ENCODE results near the gene GBP7. TPM values are rescaled to one million over a fixed set of nuclear protein-coding genes. Genes with fewer than 3 reads are reported as not detected.
"Not testable (repeated sequence)": the region's sequence is repeated elsewhere in the genome, so short reads cannot be mapped to it uniquely, and the experiment has no call there.

Gene GBP7
- total and polyA plus RNA-seq, 7 experiments from 2014 or later: 0.13 to 0.19 TPM; not detected in 5

GRCh38 chr1:89129911-89130310 lies 45.9 kb downstream of the GBP7 start:
- Histone ChIP-seq H3K27ac (ENCODE audit: low read depth, low read length) (peak overlapping the region; percentile 72), H3K9me3 (ENCODE audit: control insufficient read depth in 2 of 3, low read length in 3 of 3) (no peaks in the 10 kb centered on the region), H3K4me3 (ENCODE audit: low read length) (no peak overlapping the region), H3K27me3 (ENCODE audit: control insufficient read depth in 2 of 2, insufficient read depth in 2 of 2, low read length in 2 of 2) (no peaks in the 10 kb centered on the region), H3K36me3 (ENCODE audit: control insufficient read depth in 2 of 3, insufficient read depth in 3 of 3, low read length in 3 of 3) (no peaks in the 10 kb centered on the region), H3K4me1 (ENCODE audit: control insufficient read depth in 2 of 2, insufficient read depth in 2 of 2, low read length in 2 of 2) (peaks cover 15 to 17% of the 10 kb centered on the region in 2 donors)
- Mint-ChIP-seq H3K4me1 (peaks cover 26 to 48% (median 37%) of the 10 kb centered on the region in 7 donors), H3K27ac (peak overlapping the region in 8 of 9 donors; percentile 25 to 98 (median 98)), H3K4me3 (peak overlapping the region in 5 of 10 donors; percentile 78 to 97 (median 86)), H3K27me3 (peaks cover 0 to 2% (median 0%) of the 10 kb centered on the region in 5 donors), H3K36me3 (peaks cover 0 to 33% (median 5%) of the 10 kb centered on the region in 5 donors), H3K9me3 (peaks cover 0 to 13% (median 4%) of the 10 kb centered on the region in 11 donors)
- intact Hi-C loops (cut with micrococcal nuclease): no loop called here
- DNase-seq: no peak
- CTCF ChIA-PET: no interaction called here
- POLR2A ChIA-PET: interaction anchor here (0.5 to 2.1 kb wide), 4 partner anchors 18 to 144 kb away, joined by 3 to 5 read pairs (median 4); no protein-coding TSS in a partner anchor
- ATAC-seq: no peak

GRCh38 chr1:89128003-89128458 lies 47.8 kb downstream of the GBP7 start:
- ATAC-seq; DNase-seq; intact Hi-C loops (cut with micrococcal nuclease); H3K27me3 ChIP-seq (ENCODE audit: control insufficient read depth in 2 of 2, insufficient read depth in 2 of 2, low read length in 2 of 2); H3K27me3 Mint-ChIP-seq; H3K9me3 ChIP-seq (ENCODE audit: control insufficient read depth in 2 of 3, low read length in 3 of 3); H3K4me3 ChIP-seq (ENCODE audit: low read length); H3K36me3 ChIP-seq (ENCODE audit: control insufficient read depth in 2 of 3, insufficient read depth in 3 of 3, low read length in 3 of 3): not testable (repeated sequence)
- ChIA-PET POLR2A (interaction anchor here (1.3 to 3.4 kb wide), 5 partner anchors 15 to 167 kb away, joined by 5 to 40 read pairs (median 14); partner anchors contain the start of gene GBP4), CTCF (interaction anchor here (1.1 to 3.4 kb wide), 2 partner anchors 145 to 229 kb away, joined by 4 to 14 read pairs; partner anchors contain the start of gene GBP5)
- Histone ChIP-seq H3K27ac (ENCODE audit: low read depth, low read length) (peak overlapping the region; percentile 72), H3K4me1 (ENCODE audit: control insufficient read depth in 2 of 2, insufficient read depth in 2 of 2, low read length in 2 of 2) (peaks cover 22 to 25% of the 10 kb centered on the region in 2 donors)
- H3K4me1 Mint-ChIP-seq: peaks cover 31 to 59% (median 47%) of the 10 kb centered on the region in 7 donors
- H3K9me3 Mint-ChIP-seq: peaks cover 0 to 11% (median 0%) of the 10 kb centered on the region in 11 donors
- peaks cover 0 to 37% (median 6%) of the 10 kb centered on the region in 5 donors for H3K36me3 Mint-ChIP-seq
- H3K4me3 Mint-ChIP-seq: peak overlapping the region in 7 of 10 donors; percentile 19 to 100 (median 95)
- peak overlapping the region; percentile 96 to 100 (median 98) for H3K27ac Mint-ChIP-seq

- H3K4me3 Mint-ChIP-seq: peak overlapping the region; percentile 88 to 100 (median 98)
- DNase-seq (peak; percentile 49 to 84 (median 78)), ATAC-seq (peak; percentile 38)
- H3K27me3 ChIP-seq (ENCODE audit: control insufficient read depth in 2 of 2, insufficient read depth in 2 of 2, low read length in 2 of 2); H3K9me3 ChIP-seq (ENCODE audit: control insufficient read depth in 2 of 3, low read length in 3 of 3); H3K27me3 Mint-ChIP-seq; H3K36me3 ChIP-seq (ENCODE audit: control insufficient read depth in 2 of 3, insufficient read depth in 3 of 3, low read length in 3 of 3): not testable (repeated sequence)
- ChIA-PET POLR2A (interaction anchor here (0.5 to 3.5 kb wide), 31 partner anchors 9 to 784 kb away, joined by 3 to 42 read pairs (median 4); partner anchors contain the start of genes GBP1, GBP3, GBP4 and GBP5), CTCF (interaction anchor here (0.9 to 3.4 kb wide), 9 partner anchors 9 to 231 kb away, joined by 3 to 14 read pairs (median 4); partner anchors contain the start of genes GBP4 and GBP5)
- Histone ChIP-seq H3K4me1 (ENCODE audit: control insufficient read depth in 2 of 2, insufficient read depth in 2 of 2, low read length in 2 of 2) (peaks cover 30 to 32% of the 10 kb centered on the region in 2 donors), H3K27ac (ENCODE audit: low read depth, low read length) (peak overlapping the region; percentile 76), H3K4me3 (ENCODE audit: low read length) (peak overlapping the region; percentile 84)
- peaks cover 0 to 11% (median 0%) of the 10 kb centered on the region in 11 donors for H3K9me3 Mint-ChIP-seq
- H3K4me1 Mint-ChIP-seq: peaks cover 39 to 71% (median 59%) of the 10 kb centered on the region in 7 donors
- H3K27ac Mint-ChIP-seq: peak overlapping the region; percentile 94 to 100 (median 97)
- intact Hi-C loops (cut with micrococcal nuclease): loop anchor here (1.0 to 2.0 kb wide), 13 partner anchors 14 to 444 kb away; partner anchors contain the start of genes GBP1 (in 1 of the 2), GBP3 (in 1 of the 2), GBP4 (in 1 of the 2) and LRRC8B (in 1 of the 2)
- peaks cover 0 to 45% (median 11%) of the 10 kb centered on the region in 5 donors for H3K36me3 Mint-ChIP-seq
These were observed 48.9 kb downstream of the GBP7 start for GRCh38 chr1:89126602-89127565.

- ChIA-PET POLR2A (interaction anchor here (0.5 to 3.5 kb wide), 25 partner anchors 8 to 785 kb away, joined by 3 to 42 read pairs (median 5); partner anchors contain the start of genes GBP1, GBP3, GBP4 and GBP5), CTCF (interaction anchor here (0.9 to 3.4 kb wide), 6 partner anchors 8 to 232 kb away, joined by 3 to 14 read pairs (median 4); partner anchors contain the start of gene GBP5)
- Histone ChIP-seq H3K27ac (ENCODE audit: low read depth, low read length) (peak within 1 kb of the TSS; percentile 76), H3K4me1 (ENCODE audit: control insufficient read depth in 2 of 2, insufficient read depth in 2 of 2, low read length in 2 of 2) (peaks cover 30 to 32% of the 10 kb centered on the region in 2 donors), H3K9me3 (ENCODE audit: control insufficient read depth in 2 of 3, low read length in 3 of 3) (no peaks in the 10 kb centered on the region), H3K27me3 (ENCODE audit: control insufficient read depth in 2 of 2, insufficient read depth in 2 of 2, low read length in 2 of 2) (no peaks in the 10 kb centered on the region), H3K4me3 (ENCODE audit: low read length) (peak within 1 kb of the TSS; percentile 84), H3K36me3 (ENCODE audit: control insufficient read depth in 2 of 3, insufficient read depth in 3 of 3, low read length in 3 of 3) (peaks cover 0 to 5% (median 4%) of the 10 kb centered on the region in 3 experiments)
- peak within 1 kb of the TSS; percentile 88 to 100 (median 98) for H3K4me3 Mint-ChIP-seq
- peaks cover 0 to 2% (median 0%) of the 10 kb centered on the region in 5 donors for H3K27me3 Mint-ChIP-seq
- peak in 7 of 9 donors; percentile 35 to 72 (median 42) for DNase-seq
- ATAC-seq: peak; percentile 82
- H3K27ac Mint-ChIP-seq: peak within 1 kb of the TSS; percentile 94 to 100 (median 99)
- peaks cover 0 to 11% (median 0%) of the 10 kb centered on the region in 11 donors for H3K9me3 Mint-ChIP-seq
- intact Hi-C loops (cut with micrococcal nuclease): loop anchor here (1.0 to 2.0 kb wide), 11 partner anchors 13 to 443 kb away; partner anchors contain the start of genes GBP1 (in 1 of the 2), GBP4 (in 1 of the 2) and LRRC8B (in 1 of the 2)
- H3K36me3 Mint-ChIP-seq: peaks cover 0 to 50% (median 12%) of the 10 kb centered on the region in 5 donors
- H3K4me1 Mint-ChIP-seq: peaks cover 39 to 75% (median 63%) of the 10 kb centered on the region in 7 donors
These were observed 49.8 kb downstream of the GBP7 start, which contains the start of gene GBP2 for GRCh38 chr1:89125913-89126580. TSS of gene GBP2 (minus strand) at chr1:89126114. CDS start at chr1:89121966, 4,148 bp downstream.

GRCh38 chr1:89125240-89125912 lies 50.4 kb downstream of the GBP7 start:
- Mint-ChIP-seq H3K4me3 (peak overlapping the region; percentile 88 to 100 (median 98)), H3K27me3 (peaks cover 0 to 2% (median 0%) of the 10 kb centered on the region in 5 donors), H3K9me3 (peaks cover 0 to 11% (median 0%) of the 10 kb centered on the region in 11 donors), H3K36me3 (peaks cover 0 to 52% (median 15%) of the 10 kb centered on the region in 5 donors), H3K4me1 (peaks cover 39 to 77% (median 62%) of the 10 kb centered on the region in 7 donors), H3K27ac (peak overlapping the region; percentile 94 to 100 (median 99))
- H3K36me3 ChIP-seq (ENCODE audit: control insufficient read depth in 2 of 3, insufficient read depth in 3 of 3, low read length in 3 of 3): peaks cover 0 to 5% (median 4%) of the 10 kb centered on the region in 3 experiments
- intact Hi-C loops (cut with micrococcal nuclease): no loop called here
- DNase-seq: peak in 1 of 9 donors; percentile 7
- POLR2A ChIA-PET: interaction anchor here (0.6 to 3.5 kb wide), 16 partner anchors 9 to 152 kb away, joined by 3 to 42 read pairs (median 4); partner anchors contain the start of genes GBP1, GBP3, GBP4 and GBP5
- CTCF ChIA-PET: interaction anchor here (3.4 kb wide), 1 partner anchor 148 kb away, joined by 14 read pairs; the partner anchor contains the start of gene GBP5
- peak overlapping the region; percentile 76 for H3K27ac ChIP-seq (ENCODE audit: low read depth, low read length)
- peaks cover 29 to 31% of the 10 kb centered on the region in 2 donors for H3K4me1 ChIP-seq (ENCODE audit: control insufficient read depth in 2 of 2, insufficient read depth in 2 of 2, low read length in 2 of 2)
- H3K4me3 ChIP-seq (ENCODE audit: low read length): peak overlapping the region; percentile 84
- no peaks in the 10 kb centered on the region for H3K27me3 ChIP-seq (ENCODE audit: control insufficient read depth in 2 of 2, insufficient read depth in 2 of 2, low read length in 2 of 2)
- H3K9me3 ChIP-seq (ENCODE audit: control insufficient read depth in 2 of 3, low read length in 3 of 3): no peaks in the 10 kb centered on the region
- ATAC-seq: peak; percentile 16

Measured in naive thymus-derived CD4-positive, alpha-beta T cell (primary cell).